ENCODE results near the gene CNDP2.

CNDP2 gene

DNA sequence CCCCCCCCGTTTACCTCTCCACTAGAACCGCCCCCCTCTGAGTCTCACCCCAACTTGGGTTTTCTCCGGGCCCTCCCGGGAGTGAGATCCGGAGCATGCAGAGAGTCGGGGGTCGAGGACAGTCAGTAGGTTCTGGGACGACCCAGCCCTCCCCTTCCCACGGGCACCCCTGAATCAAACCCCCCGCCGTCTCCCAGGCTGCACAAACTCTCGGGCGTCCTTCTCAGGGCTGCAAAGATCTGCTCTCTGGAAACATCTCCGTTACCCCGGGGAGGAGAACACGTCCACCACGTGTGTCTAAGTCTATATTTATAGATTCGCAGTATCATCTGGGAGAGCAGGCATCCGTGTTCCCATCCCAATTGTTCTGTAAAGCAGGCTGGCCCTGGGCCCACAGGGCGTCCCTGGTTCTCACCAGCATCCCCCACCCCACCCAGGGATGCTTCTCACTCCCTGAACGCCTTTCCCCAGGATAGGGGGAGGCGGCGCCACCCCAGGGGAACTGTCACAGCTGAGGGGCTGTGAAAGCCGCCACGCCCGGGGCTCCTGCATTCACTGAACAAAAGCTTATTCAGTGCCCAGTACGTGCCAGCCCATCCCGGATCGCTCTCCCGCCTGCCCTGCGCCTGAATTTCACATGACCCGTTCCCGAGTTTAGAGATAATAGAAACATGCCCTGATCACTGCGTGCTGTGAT, 38.3 kb upstream of the CNDP2 start:
- no peak overlapping the region for H3K4me3 ChIP-seq (ENCODE audit: low read depth, low read length)
- DNase-seq (ENCODE audit: low read depth) = no peak
- TF ChIP-seq, protein P1, sequence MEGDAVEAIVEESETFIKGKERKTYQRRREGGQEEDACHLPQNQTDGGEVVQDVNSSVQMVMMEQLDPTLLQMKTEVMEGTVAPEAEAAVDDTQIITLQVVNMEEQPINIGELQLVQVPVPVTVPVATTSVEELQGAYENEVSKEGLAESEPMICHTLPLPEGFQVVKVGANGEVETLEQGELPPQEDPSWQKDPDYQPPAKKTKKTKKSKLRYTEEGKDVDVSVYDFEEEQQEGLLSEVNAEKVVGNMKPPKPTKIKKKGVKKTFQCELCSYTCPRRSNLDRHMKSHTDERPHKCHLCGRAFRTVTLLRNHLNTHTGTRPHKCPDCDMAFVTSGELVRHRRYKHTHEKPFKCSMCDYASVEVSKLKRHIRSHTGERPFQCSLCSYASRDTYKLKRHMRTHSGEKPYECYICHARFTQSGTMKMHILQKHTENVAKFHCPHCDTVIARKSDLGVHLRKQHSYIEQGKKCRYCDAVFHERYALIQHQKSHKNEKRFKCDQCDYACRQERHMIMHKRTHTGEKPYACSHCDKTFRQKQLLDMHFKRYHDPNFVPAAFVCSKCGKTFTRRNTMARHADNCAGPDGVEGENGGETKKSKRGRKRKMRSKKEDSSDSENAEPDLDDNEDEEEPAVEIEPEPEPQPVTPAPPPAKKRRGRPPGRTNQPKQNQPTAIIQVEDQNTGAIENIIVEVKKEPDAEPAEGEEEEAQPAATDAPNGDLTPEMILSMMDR (IDR thresholded peaks at IDR 0.05; ENCODE audit: insufficient read depth, low read depth, low read length, missing control alignments) = no peak

DNA sequence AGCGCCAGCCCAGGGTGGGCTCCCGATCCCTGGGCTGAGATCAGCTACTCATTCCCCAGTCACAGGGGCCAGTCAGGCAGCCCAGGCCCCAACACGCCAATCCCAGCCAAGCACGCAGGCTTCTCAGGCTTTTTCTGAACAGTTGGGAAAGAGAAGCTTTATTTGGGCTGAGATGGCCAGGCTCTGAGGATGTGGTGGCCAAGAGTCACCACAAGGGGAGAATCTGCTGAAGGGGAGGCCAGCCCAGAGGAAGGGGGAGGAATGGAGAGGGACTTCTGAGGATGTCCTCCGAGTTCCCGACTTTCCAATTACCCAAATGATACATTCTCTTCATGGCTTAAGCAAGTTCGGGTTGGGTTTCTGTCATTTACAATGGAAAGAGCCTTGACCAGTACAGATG, 36.3 kb upstream of the CNDP2 start:
- no peak for DNase-seq (ENCODE audit: low read depth)
- TF ChIP-seq, protein P1 (IDR thresholded peaks at IDR 0.05; ENCODE audit: insufficient read depth, low read depth, low read length, missing control alignments) = no peak
- no peak overlapping the region for H3K4me3 ChIP-seq (ENCODE audit: low read depth, low read length)

DNA sequence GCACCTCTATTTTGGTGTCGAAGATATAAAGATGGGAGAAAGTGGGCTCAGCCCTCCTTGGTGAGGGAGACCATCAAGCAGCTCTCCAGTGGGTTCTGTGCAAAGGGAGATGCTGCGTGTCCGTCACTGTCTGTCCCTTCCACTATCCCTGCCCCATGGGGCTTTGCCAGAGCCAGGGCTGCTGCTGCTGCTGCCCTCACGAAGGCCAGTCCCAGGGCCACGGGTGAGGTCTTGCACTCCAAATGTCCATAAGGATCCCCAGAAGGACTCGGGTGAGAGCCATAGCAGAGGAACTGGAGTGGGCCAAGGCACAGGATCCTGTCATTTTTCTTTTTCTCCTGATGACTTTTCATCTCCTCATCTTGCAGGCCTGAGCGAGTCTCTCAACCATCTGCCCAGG, 35.3 kb upstream of the CNDP2 start:
- no peak for DNase-seq (ENCODE audit: low read depth)
- TF ChIP-seq, protein P1 (IDR thresholded peaks at IDR 0.05; ENCODE audit: insufficient read depth, low read depth, low read length, missing control alignments) = no peak
- no peak overlapping the region for H3K4me3 ChIP-seq (ENCODE audit: low read depth, low read length)

DNA sequence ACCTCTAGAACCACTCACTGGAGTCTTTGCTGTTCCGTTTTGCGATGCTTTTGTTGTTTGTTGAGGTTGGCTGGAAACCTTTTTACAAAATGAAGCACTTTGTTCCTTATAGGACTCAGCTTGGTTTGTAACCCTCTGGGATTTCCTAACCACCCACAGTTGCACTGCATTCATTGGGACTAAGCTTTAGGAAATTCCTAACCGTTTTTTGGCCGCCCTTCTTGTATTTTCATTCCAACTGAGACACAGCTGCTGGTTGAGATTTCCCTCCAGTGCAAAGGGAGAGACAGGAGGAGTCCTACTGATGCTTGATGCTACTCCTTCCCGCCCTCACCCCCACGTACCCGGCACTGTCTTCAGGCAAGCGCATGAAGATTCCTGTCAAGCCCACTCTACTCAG, 32.9 kb upstream of the CNDP2 start:
- TF ChIP-seq, protein P1 (IDR thresholded peaks at IDR 0.05; ENCODE audit: insufficient read depth, low read depth, low read length, missing control alignments) = no peak
- no peak for DNase-seq (ENCODE audit: low read depth)
- H3K4me3 ChIP-seq (ENCODE audit: low read depth, low read length) = no peak overlapping the region

DNA sequence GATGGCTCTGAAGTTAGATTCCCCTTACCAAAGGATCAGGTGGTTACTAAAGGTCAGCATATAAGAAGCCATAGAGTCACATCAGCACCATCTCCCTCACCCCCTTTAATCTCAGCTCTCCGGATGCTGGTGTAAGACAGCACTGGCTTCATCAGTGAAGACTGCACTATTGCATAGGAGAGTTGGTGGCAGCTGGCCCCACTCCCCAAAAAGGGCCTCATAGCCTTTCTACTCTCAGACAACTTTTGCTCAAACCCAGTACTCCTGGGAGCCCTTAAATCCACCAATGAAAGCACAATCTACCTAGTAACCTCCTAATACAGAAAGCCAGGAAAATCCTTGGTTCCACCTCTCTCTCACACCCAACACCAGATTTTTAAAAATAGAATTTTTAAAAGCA, 32.2 kb upstream of the CNDP2 start:
- no peak for DNase-seq (ENCODE audit: low read depth)
- no peak overlapping the region for H3K4me3 ChIP-seq (ENCODE audit: low read depth, low read length)
- TF ChIP-seq, protein P1 (IDR thresholded peaks at IDR 0.05; ENCODE audit: insufficient read depth, low read depth, low read length, missing control alignments) = no peak

DNA sequence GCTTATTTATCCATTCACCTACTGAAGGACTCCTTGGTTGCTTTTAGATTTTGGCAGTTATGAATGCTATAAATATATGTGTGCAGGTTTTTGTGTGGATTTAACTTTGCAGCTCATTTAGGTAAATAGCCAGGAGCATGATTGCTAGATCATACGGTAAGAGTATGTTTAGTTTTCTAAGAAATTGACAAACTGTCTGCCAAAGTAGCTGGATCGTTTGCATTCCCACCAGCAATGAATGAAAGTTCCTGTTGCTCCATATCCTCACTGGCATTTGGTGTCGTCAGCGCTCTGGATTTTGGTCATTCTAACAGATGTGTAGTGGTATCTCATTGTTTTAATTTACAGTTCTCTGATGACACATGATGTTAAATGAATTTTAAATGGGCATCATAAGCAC, 30.4 kb upstream of the CNDP2 start:
- TF ChIP-seq, protein P1 (IDR thresholded peaks at IDR 0.05; ENCODE audit: insufficient read depth, low read depth, low read length, missing control alignments) = no peak
- no peak overlapping the region for H3K4me3 ChIP-seq (ENCODE audit: low read depth, low read length)
- no peak for DNase-seq (ENCODE audit: low read depth)

DNA sequence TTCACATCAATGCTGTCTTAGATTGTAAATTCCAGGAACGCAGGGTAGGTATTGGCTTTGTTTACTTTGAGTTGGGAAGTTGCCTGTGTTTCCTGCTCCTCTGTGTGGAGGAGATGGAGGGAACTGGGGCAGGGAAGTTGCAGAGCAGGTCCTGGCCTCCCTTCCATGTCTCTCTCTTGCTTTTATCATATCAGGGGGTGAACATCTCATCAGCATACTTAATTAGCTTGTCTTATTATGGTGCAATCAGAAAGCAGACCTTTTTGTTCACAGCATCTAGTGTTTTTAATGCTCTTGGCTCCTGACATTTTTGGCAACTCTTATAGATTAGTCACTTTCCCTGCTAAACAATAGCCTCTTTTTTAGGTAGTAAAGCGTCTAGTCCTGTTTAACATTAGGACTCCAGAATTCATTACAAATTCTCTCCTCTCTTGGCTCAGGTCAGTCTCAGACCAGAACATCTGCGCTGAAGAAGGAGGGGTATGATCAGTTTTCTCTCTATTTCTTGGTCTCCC, 27.6 kb upstream of the CNDP2 start:
- TF ChIP-seq, protein P1 (IDR thresholded peaks at IDR 0.05; ENCODE audit: insufficient read depth, low read depth, low read length, missing control alignments) = no peak
- no peak overlapping the region for H3K4me3 ChIP-seq (ENCODE audit: low read depth, low read length)
- DNase-seq (ENCODE audit: low read depth) = no peak
